Liver (tissue), 9 donors: Measurements from ENCODE around the gene CLASP2. TPM values are rescaled to one million over a fixed set of nuclear protein-coding genes. Genes with fewer than 3 reads are reported as not detected.

Experiments
- DNase-seq: peaks from one replicate; pipeline ENCODE4 v3.0.0-alpha.2; 2017; ENCODE audit warnings: low spot score
- H3K27ac ChIP-seq, 2 donors: one replicate each; pipeline ENCODE4 v1.7.0; 2013; ENCODE audit warnings: inconsistent platforms in 2 of 2, low read length in 2 of 2, control low read depth in 1 of 2, low read depth in 1 of 2, mild to moderate bottlenecking in 1 of 2
- H3K27me3 ChIP-seq, 4 donors: one replicate each; pipeline versions ENCODE4 v1.6.1 to v1.7.0; 2013; ENCODE audit warnings: low read length in 3 of 4, inconsistent platforms in 1 of 4, mild to moderate bottlenecking in 1 of 4, moderate library complexity in 1 of 4; ENCODE audit not compliant: control insufficient read depth in 4 of 4, insufficient read depth in 4 of 4
- H3K36me3 ChIP-seq, 4 donors: one replicate each; pipeline versions ENCODE4 v1.6.1 to v1.7.0; 2013; ENCODE audit warnings: low read length in 3 of 4, mild to moderate bottlenecking in 3 of 4, low read depth in 1 of 4, moderate library complexity in 1 of 4; ENCODE audit not compliant: control insufficient read depth in 4 of 4, insufficient read depth in 3 of 4
- H3K4me1 ChIP-seq, 4 donors: one replicate each; pipeline versions ENCODE4 v1.6.1 to v1.7.0; 2013; ENCODE audit warnings: low read length in 3 of 4, mild to moderate bottlenecking in 3 of 4, moderate library complexity in 1 of 4; ENCODE audit not compliant: control insufficient read depth in 4 of 4, insufficient read depth in 4 of 4
- H3K4me3 ChIP-seq, 3 donors: one replicate each; pipeline versions ENCODE4 v1.6.1 to v1.7.0; 2013; ENCODE audit warnings: low read length in 3 of 3, control low read depth in 1 of 3, low read depth in 1 of 3, mild to moderate bottlenecking in 1 of 3
- H3K9ac ChIP-seq, 2 donors: one replicate each; pipeline ENCODE4 v1.7.0; 2013; ENCODE audit warnings: low read length in 2 of 2, mild to moderate bottlenecking in 2 of 2, moderate library complexity in 2 of 2, control low read depth in 1 of 2, low read depth in 1 of 2
- H3K9me3 ChIP-seq, 4 donors: one replicate each; pipeline versions ENCODE4 v1.6.1 to v1.7.0; 2013; ENCODE audit warnings: low read length in 3 of 4; ENCODE audit not compliant: control insufficient read depth in 4 of 4
- ATF3 ChIP-seq: IDR thresholded peaks from 2 replicates; pipeline ENCODE4 v1.6.1; 2016; ENCODE audit warnings: antibody characterized with exemption
- EGR1 ChIP-seq, 2 donors: IDR thresholded peaks; 2 replicates each; pipeline ENCODE4 v1.6.1; 2016 to 2018; ENCODE audit warnings: antibody characterized with exemption in 2 of 2, low read depth in 2 of 2
- FOXA1 ChIP-seq: IDR thresholded peaks from 2 replicates; pipeline ENCODE4 v1.6.1; 2016; ENCODE audit warnings: antibody characterized with exemption
- FOXA2 ChIP-seq: IDR thresholded peaks from 2 replicates; pipeline ENCODE4 v1.6.1; 2016; ENCODE audit warnings: antibody characterized with exemption
- GABPA ChIP-seq, 2 donors: IDR thresholded peaks in 1 of 2; conservative IDR thresholded peaks in 1 of 2; 2 replicates each; pipeline ENCODE4 v1.6.1; 2016; ENCODE audit warnings: antibody characterized with exemption in 2 of 2, mild to moderate bottlenecking in 1 of 2, moderate library complexity in 1 of 2
- HNF4A ChIP-seq, 2 donors: conservative IDR thresholded peaks; 2 replicates each; pipeline ENCODE4 v1.6.1; 2016; ENCODE audit warnings: antibody characterized with exemption in 2 of 2, mild to moderate bottlenecking in 2 of 2
- HNF4G ChIP-seq: IDR thresholded peaks from 2 replicates; pipeline ENCODE4 v1.6.1; 2016; ENCODE audit warnings: antibody characterized with exemption
- JUND ChIP-seq, 2 donors: IDR thresholded peaks; 2 replicates each; pipeline ENCODE4 v1.6.1; 2016; ENCODE audit warnings: antibody characterized with exemption in 2 of 2
- NR2F2 ChIP-seq: IDR thresholded peaks from 2 replicates; pipeline ENCODE4 v1.6.1; 2016; ENCODE audit warnings: antibody characterized with exemption
- SP1 ChIP-seq: IDR thresholded peaks from 2 replicates; pipeline ENCODE4 v1.6.1; 2018; ENCODE audit warnings: antibody characterized with exemption, mild to moderate bottlenecking
- TAF1 ChIP-seq: conservative IDR thresholded peaks from 2 replicates; pipeline ENCODE4 v1.6.1; 2016; ENCODE audit warnings: antibody characterized with exemption, mild to moderate bottlenecking
- WGBS: extraction: QIAGEN DNeasy Blood & Tissue Kit; methylation state at CpG from one replicate; pipeline ENCODE4 v1.1.7; 2013; 5-methylcytosine and 5-hydroxymethylcytosine counted together
- polyA plus RNA-seq, 2 donors: library from polyadenylated mRNA; stranded (reverse) in 1 of 2; unstranded in 1 of 2; fragments of 200-250 nt in 1 of 2; fragments of >200 nt in 1 of 2; fragmentation: Nextera tagmentation in 1 of 2; extraction: Ambion mirVana in 1 of 2; gene quantifications; one replicate each; pipeline versions ENCODE4 v1.2.1 to v1.2.3, GENCODE V29; 2013 to 2015
- total RNA-seq, 2 donors: library from RNA; depleted of rRNA; stranded (reverse); fragments of >200 nt; gene quantifications; one replicate each; pipeline ENCODE4 v1.2.3, GENCODE V29; 2014
- TF ChIP-seq, protein P1 (sequence below): IDR thresholded peaks from 2 replicates; pipeline ENCODE4 v1.6.1; 2016; ENCODE audit warnings: antibody characterized with exemption
- TF ChIP-seq, protein P2 (sequence below): IDR thresholded peaks from 2 replicates; pipeline ENCODE4 v1.6.1; 2016; ENCODE audit warnings: antibody characterized with exemption, mild to moderate bottlenecking
- TF ChIP-seq, protein P3 (sequence below): fragments of 150-350 bp; IDR thresholded peaks from 2 replicates; pipeline ENCODE4 v1.5.1; 2017; ENCODE audit warnings: improper control_type of control experiment, low read depth, low read length; ENCODE audit not compliant: missing input control
- donor health status: healthy.
- donor health status: healthy.
- donor health status: healthy.
- donor health status: healthy.
- donor health status: healthy.

The CLASP2 gene
- total and polyA plus RNA-seq, 4 donors: 3.7 to 27.6 (median 17.3) TPM

DNA sequence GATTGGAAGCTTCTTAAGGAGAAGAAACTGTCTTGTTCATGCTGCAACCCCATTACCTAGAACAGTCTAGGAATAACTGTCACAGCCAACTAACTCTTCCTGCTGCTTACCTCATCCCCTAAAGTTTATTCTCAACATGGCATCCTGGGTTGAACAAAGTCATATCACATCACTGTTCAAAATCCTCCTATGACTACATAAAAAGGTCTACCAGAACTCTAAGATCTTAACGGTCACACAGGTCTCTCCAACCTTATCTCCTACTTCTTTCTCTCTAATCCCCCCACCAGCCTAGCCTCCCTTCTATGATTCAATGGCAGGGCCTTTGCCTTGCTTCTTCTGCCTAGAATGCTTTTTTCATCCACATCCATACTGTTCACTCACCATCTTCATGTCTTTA, 69.3 kb downstream of the CLASP2 start:
- H3K4me3 ChIP-seq: no peak overlapping the region
- H3K4me1 ChIP-seq: peaks cover 0 to under 1% (median 0%) of the 10 kb centered on the region in 4 donors
- no peak overlapping the region for H3K9ac ChIP-seq
- H3K9me3 ChIP-seq: no peaks in the 10 kb centered on the region
- no peak overlapping the region for H3K27ac ChIP-seq
- H3K27me3 ChIP-seq: no peaks in the 10 kb centered on the region
- no peak for TF ChIP-seq JUND (IDR thresholded peaks at IDR 0.05)
- no peak for TF ChIP-seq NR2F2
- TF ChIP-seq HNF4G: no peak
- TF ChIP-seq, protein P1, sequence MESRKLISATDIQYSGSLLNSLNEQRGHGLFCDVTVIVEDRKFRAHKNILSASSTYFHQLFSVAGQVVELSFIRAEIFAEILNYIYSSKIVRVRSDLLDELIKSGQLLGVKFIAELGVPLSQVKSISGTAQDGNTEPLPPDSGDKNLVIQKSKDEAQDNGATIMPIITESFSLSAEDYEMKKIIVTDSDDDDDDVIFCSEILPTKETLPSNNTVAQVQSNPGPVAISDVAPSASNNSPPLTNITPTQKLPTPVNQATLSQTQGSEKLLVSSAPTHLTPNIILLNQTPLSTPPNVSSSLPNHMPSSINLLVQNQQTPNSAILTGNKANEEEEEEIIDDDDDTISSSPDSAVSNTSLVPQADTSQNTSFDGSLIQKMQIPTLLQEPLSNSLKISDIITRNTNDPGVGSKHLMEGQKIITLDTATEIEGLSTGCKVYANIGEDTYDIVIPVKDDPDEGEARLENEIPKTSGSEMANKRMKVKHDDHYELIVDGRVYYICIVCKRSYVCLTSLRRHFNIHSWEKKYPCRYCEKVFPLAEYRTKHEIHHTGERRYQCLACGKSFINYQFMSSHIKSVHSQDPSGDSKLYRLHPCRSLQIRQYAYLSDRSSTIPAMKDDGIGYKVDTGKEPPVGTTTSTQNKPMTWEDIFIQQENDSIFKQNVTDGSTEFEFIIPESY: no peak
- no peak for TF ChIP-seq HNF4A (conservative IDR thresholded peaks at IDR 0.05)
- TF ChIP-seq FOXA2: no peak
- no peak for TF ChIP-seq EGR1 (IDR thresholded peaks at IDR 0.05; ENCODE audit: low read depth in 2 of 2)
- no peak for TF ChIP-seq SP1
- no peak for TF ChIP-seq FOXA1
- TF ChIP-seq, protein P2, sequence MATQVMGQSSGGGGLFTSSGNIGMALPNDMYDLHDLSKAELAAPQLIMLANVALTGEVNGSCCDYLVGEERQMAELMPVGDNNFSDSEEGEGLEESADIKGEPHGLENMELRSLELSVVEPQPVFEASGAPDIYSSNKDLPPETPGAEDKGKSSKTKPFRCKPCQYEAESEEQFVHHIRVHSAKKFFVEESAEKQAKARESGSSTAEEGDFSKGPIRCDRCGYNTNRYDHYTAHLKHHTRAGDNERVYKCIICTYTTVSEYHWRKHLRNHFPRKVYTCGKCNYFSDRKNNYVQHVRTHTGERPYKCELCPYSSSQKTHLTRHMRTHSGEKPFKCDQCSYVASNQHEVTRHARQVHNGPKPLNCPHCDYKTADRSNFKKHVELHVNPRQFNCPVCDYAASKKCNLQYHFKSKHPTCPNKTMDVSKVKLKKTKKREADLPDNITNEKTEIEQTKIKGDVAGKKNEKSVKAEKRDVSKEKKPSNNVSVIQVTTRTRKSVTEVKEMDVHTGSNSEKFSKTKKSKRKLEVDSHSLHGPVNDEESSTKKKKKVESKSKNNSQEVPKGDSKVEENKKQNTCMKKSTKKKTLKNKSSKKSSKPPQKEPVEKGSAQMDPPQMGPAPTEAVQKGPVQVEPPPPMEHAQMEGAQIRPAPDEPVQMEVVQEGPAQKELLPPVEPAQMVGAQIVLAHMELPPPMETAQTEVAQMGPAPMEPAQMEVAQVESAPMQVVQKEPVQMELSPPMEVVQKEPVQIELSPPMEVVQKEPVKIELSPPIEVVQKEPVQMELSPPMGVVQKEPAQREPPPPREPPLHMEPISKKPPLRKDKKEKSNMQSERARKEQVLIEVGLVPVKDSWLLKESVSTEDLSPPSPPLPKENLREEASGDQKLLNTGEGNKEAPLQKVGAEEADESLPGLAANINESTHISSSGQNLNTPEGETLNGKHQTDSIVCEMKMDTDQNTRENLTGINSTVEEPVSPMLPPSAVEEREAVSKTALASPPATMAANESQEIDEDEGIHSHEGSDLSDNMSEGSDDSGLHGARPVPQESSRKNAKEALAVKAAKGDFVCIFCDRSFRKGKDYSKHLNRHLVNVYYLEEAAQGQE: no peak
- no peak for TF ChIP-seq TAF1
- no peak for TF ChIP-seq GABPA (IDR thresholded peaks at IDR 0.05 in 1 of 2, conservative IDR thresholded peaks at IDR 0.05 in 1 of 2)
- no peaks in the 10 kb centered on the region for H3K36me3 ChIP-seq
- no peak for DNase-seq
- WGBS: 92% methylated on average over 1 of the region's 1 CpG

DNA sequence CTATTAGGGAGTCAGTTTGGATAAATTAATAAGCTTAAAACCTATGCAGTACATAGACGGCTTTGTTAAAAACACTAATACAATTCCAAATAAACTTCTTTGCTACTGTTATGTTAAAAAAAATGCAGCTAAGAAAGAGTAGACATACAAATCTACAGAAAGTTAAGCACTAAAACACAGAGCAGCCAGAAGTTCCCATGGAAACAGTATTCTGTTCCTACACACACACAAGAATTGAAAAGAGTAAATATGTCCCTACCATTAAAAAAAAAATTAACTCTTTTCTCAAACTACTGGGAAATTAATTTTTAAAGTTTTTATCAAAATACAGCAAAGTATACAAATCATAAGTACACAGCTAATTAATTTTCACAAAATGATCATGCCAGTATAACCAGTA, 71.6 kb downstream of the CLASP2 start:
- no peaks in the 10 kb centered on the region for H3K4me1 ChIP-seq
- no peak for DNase-seq
- H3K9me3 ChIP-seq: no peaks in the 10 kb centered on the region
- no peak for TF ChIP-seq NR2F2
- no peak for TF ChIP-seq FOXA1
- TF ChIP-seq, protein P3, sequence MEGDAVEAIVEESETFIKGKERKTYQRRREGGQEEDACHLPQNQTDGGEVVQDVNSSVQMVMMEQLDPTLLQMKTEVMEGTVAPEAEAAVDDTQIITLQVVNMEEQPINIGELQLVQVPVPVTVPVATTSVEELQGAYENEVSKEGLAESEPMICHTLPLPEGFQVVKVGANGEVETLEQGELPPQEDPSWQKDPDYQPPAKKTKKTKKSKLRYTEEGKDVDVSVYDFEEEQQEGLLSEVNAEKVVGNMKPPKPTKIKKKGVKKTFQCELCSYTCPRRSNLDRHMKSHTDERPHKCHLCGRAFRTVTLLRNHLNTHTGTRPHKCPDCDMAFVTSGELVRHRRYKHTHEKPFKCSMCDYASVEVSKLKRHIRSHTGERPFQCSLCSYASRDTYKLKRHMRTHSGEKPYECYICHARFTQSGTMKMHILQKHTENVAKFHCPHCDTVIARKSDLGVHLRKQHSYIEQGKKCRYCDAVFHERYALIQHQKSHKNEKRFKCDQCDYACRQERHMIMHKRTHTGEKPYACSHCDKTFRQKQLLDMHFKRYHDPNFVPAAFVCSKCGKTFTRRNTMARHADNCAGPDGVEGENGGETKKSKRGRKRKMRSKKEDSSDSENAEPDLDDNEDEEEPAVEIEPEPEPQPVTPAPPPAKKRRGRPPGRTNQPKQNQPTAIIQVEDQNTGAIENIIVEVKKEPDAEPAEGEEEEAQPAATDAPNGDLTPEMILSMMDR: no peak
- TF ChIP-seq ATF3: no peak
- TF ChIP-seq FOXA2: no peak
- no peak overlapping the region for H3K27ac ChIP-seq
- no peak overlapping the region for H3K9ac ChIP-seq
- H3K27me3 ChIP-seq: no peaks in the 10 kb centered on the region
- no peak overlapping the region for H3K4me3 ChIP-seq
- 93% methylated on average over 1 of the region's 1 CpG for WGBS
- peaks cover 0 to under 1% (median 0%) of the 10 kb centered on the region in 4 donors for H3K36me3 ChIP-seq
